Activated T-helper 2 cell treated with anti-CD3 and anti-CD28 coated beads, Interferon-gamma antibody, Interleukin-2, Interleukin-4, amounts not matched to agents 10 μg/mL and 5 μg/mL and 100 μg/mL, durations not matched to agents 14 hours and 24 hours and 36 hours (primary cell): ENCODE measurements around the gene LAMP2. TPM values are rescaled to one million over a fixed set of nuclear protein-coding genes. Genes with fewer than 3 reads are reported as not detected.

Experiments
- DNase-seq: peaks from one replicate; pipeline ENCODE4 v3.0.0; 2021; ENCODE audit warnings: low spot score
- H3K27ac Mint-ChIP-seq: one replicate; pipeline ENCODE4 v1.8.0; 2021; ENCODE audit warnings: mixed read lengths
- H3K27me3 Mint-ChIP-seq: one replicate; pipeline ENCODE4 v1.8.0; 2021; ENCODE audit warnings: low read depth, mixed read lengths
- H3K36me3 Mint-ChIP-seq: one replicate; pipeline ENCODE4 v1.8.0; 2021; ENCODE audit warnings: low read depth, mixed read lengths
- H3K4me1 Mint-ChIP-seq: one replicate; pipeline ENCODE4 v1.8.0; 2021; ENCODE audit warnings: low read depth, mixed read lengths
- H3K4me3 Mint-ChIP-seq: one replicate; pipeline ENCODE4 v1.8.0; 2021; ENCODE audit warnings: low read depth, mild to moderate bottlenecking, moderate library complexity, mixed read lengths
- H3K9me3 Mint-ChIP-seq: one replicate; pipeline ENCODE4 v1.8.0; 2021; ENCODE audit warnings: mixed read lengths
- intact Hi-C: fragments of 100-400 bp; cut with micrococcal nuclease; formaldehyde crosslinking; loops from one replicate; pipeline ENCODE4 v1.15.1; 2023
- total RNA-seq: library from RNA; stranded (reverse); gene quantifications from 2 replicates; pipeline ENCODE4 v1.2.3, GENCODE V29; 2022

LAMP2 gene
- total RNA-seq, 1 donor from 2014 or later: 40.7 TPM

DNA sequence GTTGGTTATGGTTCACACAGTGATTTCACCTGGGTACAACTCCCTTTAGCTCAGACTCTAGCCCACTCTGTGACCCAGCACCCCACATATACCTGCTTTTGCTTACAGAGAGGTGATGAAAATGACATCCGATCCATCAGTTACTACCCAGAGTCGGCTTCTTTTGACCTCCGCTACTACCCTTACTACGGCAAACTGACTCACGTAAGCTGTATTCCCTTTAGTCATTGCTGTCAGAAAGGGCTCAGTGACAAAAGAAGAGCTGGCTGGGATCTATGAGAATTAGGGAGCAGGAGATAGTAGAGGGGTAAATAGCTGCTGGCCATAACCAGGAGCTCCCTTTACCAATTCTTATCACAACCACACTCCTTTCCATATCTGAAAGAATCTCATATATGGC, 90.5 kb downstream of the LAMP2 start:
- no peak for DNase-seq
- Mint-ChIP-seq H3K27ac (no peak overlapping the region), H3K4me3 (no peak overlapping the region), H3K36me3 (no peaks in the 10 kb centered on the region), H3K9me3 (no peaks in the 10 kb centered on the region), H3K4me1 (peaks cover 4% of the 10 kb centered on the region), H3K27me3 (peaks cover 9% of the 10 kb centered on the region)
- intact Hi-C loops: no loop called here

Other genes with a start within 250 kb of the LAMP2 start
- gene ZBTB33, start 218.5 kb downstream of the LAMP2 start, total RNA-seq: 13.3 and 13.4 TPM in 2 replicates
- gene TMEM255A, start 157.8 kb downstream of the LAMP2 start, total RNA-seq: not detected in 2 replicates
- gene ATP1B4, start 107.2 kb downstream of the LAMP2 start, total RNA-seq: not detected in 2 replicates
- gene CUL4B, start 91.7 kb upstream of the LAMP2 start, total RNA-seq: 26.9 and 30.7 TPM in 2 replicates
- 66.3 and 68.7 TPM in 2 replicates for gene MCTS1, start 134.8 kb upstream of the LAMP2 start, total RNA-seq
- 24.5 and 25.0 TPM in 2 replicates for gene C1GALT1C1, start 160.8 kb upstream of the LAMP2 start, total RNA-seq